ENCODE results near the gene PCCA.
A peak's percentile ranks its signal among the peaks of the same experiment; 100 is the strongest.

The PCCA gene

GRCh38 chr13:100399455-100399854 is 310.6 kb downstream of the PCCA start:
- no peak overlapping the region for H3K4me3 ChIP-seq (ENCODE audit: low read depth, low read length)
- DNase-seq (ENCODE audit: low read depth): no peak
- TF ChIP-seq CTCF (conservative IDR thresholded peaks at IDR 0.05; ENCODE audit: low read depth, low read length): no peak

GRCh38 chr13:100403675-100404074 is 314.8 kb downstream of the PCCA start:
- no peak for DNase-seq (ENCODE audit: low read depth)
- no peak overlapping the region for H3K4me3 ChIP-seq (ENCODE audit: low read depth, low read length)
- no peak for TF ChIP-seq CTCF (conservative IDR thresholded peaks at IDR 0.05; ENCODE audit: low read depth, low read length)

GRCh38 chr13:100409132-100409531 is 320.2 kb downstream of the PCCA start:
- no peak for TF ChIP-seq CTCF (conservative IDR thresholded peaks at IDR 0.05; ENCODE audit: low read depth, low read length)
- no peak overlapping the region for H3K4me3 ChIP-seq (ENCODE audit: low read depth, low read length)
- DNase-seq (ENCODE audit: low read depth): no peak

GRCh38 chr13:100423375-100423774 is 334.5 kb downstream of the PCCA start:
- no peak for TF ChIP-seq CTCF (conservative IDR thresholded peaks at IDR 0.05; ENCODE audit: low read depth, low read length)
- no peak overlapping the region for H3K4me3 ChIP-seq (ENCODE audit: low read depth, low read length)
- DNase-seq (ENCODE audit: low read depth): peak; percentile 66

GRCh38 chr13:100428986-100429385 is 340.1 kb downstream of the PCCA start:
- TF ChIP-seq CTCF (conservative IDR thresholded peaks at IDR 0.05; ENCODE audit: low read depth, low read length): no peak
- DNase-seq (ENCODE audit: low read depth): peak; percentile 14

GRCh38 chr13:100432611-100433010 is 343.7 kb downstream of the PCCA start:
- no peak for TF ChIP-seq CTCF (conservative IDR thresholded peaks at IDR 0.05; ENCODE audit: low read depth, low read length)
- no peak for DNase-seq (ENCODE audit: low read depth)

More at GRCh38 chr13:100428986-100429385, 340.1 kb downstream of the PCCA start:
- H3K4me3 ChIP-seq (ENCODE audit: low read depth, low read length): no peak overlapping the region

GRCh38 chr13:100433475-100433874 is 344.6 kb downstream of the PCCA start:
- DNase-seq (ENCODE audit: low read depth): no peak
- no peak for TF ChIP-seq CTCF (conservative IDR thresholded peaks at IDR 0.05; ENCODE audit: low read depth, low read length)
- H3K4me3 ChIP-seq (ENCODE audit: low read depth, low read length): no peak overlapping the region

More at GRCh38 chr13:100432611-100433010, 343.7 kb downstream of the PCCA start:
- no peak overlapping the region for H3K4me3 ChIP-seq (ENCODE audit: low read depth, low read length)
